GM18858 (cell line): ENCODE measurements around the gene KCTD21.
"Not testable (repeated sequence)": the region's sequence is repeated elsewhere in the genome, so short reads cannot be mapped to it uniquely, and the experiment has no call there.

ENCODE experiments used
- ATAC-seq: cut with Tn5 transposase; IDR thresholded peaks from one replicate; pipeline ENCODE4 v1.9.1; 2021; ENCODE audit not compliant: unreplicated experiment

Gene KCTD21, protein sequence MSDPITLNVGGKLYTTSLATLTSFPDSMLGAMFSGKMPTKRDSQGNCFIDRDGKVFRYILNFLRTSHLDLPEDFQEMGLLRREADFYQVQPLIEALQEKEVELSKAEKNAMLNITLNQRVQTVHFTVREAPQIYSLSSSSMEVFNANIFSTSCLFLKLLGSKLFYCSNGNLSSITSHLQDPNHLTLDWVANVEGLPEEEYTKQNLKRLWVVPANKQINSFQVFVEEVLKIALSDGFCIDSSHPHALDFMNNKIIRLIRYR

DNA sequence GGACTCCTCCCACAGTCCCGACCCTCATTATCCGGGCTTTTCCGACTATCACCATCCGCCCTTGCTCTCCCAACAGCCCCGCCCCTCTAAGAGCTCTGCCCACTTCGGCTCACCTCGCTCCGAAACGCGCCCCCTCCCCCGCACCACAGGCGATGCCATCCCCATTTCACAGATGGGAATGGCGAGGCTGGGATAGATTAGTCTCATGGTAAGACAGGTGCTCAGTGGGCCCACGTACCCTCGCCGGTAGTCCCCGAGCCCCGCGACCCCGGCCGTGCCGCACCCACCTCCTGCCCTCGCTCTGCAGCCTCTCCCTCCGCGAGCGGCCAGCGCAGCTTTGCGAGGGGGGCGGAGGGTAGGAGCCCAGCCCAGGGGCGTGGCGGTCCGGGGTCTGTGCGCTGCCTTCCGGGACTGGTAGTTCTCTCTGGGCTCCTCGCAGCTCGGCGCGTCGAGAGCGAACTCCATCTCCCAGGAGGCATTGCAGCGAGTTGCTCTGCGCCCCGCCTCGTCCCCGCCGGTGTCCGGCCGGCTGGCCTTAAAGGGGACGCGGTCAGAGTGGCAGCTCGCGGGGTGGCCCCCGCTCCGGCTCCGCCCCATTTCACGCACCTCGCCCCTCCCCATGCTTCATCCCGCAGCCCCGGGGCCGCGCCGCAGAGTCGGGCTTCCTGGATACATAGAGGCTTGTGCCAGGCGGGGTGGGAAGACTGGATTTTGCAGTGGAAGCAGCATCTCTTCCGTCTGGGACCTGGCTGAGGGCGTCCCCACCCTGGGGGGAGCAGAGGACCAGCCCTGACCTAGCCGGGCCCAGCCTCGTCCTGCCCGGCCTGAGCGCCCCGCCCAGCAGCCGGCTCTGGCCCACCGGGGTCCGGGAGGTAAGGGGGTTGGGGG, at the start of gene KCTD21, which contains the start of gene USP35:
Gene KCTD21 (minus strand): TSS at position 341 of the 888 bp plus-strand sequence. CDS start 14,072 bp downstream, outside the sequence.
Gene USP35 (plus strand): TSS at position 634 of the 888 bp plus-strand sequence. CDS start 7,327 bp downstream, outside the sequence.
- peak; percentile 95 for ATAC-seq

DNA sequence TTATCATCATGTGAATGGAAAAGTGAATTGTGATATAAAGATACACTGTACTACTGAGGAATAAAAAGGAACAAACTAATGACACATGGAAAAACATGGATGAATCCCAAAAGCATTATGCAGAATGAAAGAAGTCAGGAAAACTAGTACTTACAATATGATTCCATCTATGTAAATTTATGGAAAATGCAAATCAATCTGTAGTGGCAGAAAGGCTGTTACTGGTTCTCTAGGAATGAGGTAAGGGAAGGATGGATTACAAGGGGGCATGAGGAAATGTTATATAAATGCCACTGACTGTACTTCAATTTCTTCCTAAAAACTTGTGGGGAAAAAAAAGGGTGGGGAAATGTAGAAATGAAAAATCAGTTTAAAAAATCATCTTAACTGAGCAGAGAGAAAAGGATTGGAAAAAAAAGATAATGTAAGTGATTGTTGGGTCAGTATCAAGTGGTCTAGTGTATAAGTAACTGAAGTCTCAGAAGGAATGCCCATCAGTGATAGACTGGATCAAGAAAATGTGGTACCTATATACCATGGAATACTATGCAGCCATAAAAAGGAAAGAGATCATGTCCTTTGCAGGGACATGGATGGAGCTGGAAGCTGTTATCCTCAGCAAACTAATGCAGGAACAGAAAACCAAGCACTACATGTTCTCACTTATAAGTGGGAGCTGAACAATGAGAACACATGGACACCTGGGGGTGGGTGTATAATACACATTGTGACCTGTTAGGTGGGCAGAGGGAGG, 49.0 kb upstream of the KCTD21 start:
- ATAC-seq: no peak

DNA sequence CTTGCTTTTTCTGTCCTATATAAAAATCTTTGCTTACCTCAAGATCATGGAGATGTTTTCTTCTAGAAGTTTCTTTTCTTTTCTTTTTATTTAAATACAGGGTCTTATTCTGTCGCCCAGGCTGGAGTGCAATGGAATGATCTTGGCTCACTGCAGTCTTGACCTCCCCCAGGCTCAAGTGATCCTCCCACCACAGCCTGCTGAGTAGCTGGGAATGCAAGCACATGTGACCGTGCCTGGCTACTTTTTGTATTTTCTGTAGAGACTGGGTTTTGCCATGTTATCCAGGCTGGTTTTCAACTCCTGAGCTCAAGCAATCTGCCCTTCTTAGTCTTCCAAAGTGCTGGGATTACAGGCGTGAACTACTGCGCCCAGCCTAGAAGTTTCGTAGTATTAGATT, 45.6 kb upstream of the KCTD21 start:
- no peak for ATAC-seq

DNA sequence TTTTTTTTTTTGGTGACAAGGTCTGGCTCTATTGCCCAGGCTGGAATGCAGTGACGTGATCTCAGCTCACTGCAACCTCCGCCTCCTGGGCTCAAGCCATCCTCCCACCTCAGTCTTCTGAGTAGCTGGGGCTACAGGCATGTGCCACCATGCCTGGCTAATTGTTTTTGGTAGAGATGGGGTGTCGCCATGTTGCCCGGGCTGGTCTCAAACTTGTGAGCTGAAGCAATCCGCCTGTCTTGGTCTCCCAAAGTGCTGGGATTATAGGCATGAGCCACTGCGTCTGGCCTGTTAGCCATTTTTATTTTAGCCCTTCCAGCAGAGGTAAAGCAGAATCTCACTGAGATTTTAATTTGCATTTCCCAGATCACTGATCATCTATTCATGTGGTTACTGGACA, 44.6 kb upstream of the KCTD21 start:
- ATAC-seq: not testable (repeated sequence)

DNA sequence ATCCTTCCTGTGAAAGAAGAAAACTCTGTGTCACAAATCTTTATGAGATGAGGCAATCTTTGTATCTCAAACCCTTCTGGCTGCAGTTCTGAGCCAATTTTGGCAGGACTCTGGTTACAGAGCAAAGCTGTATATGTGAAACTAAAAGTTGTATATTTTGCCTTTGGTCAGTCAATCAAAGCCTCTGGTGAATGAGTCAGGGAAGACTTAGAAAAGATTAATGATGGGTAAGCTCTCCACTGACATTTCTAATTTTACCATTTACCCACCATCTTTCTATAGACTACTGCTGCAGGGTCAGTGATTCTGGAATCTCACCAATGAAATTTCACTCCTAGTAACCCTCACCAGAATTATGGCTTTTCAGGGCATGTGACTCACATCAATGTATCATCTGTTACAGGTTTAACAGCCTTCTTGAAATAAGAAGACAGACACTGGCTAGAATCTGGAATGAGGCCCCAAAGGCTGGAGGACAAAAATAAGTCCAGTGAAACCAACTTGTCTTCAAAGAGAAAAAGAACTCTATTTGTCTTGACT, 43.6 kb upstream of the KCTD21 start:
- ATAC-seq: no peak

DNA sequence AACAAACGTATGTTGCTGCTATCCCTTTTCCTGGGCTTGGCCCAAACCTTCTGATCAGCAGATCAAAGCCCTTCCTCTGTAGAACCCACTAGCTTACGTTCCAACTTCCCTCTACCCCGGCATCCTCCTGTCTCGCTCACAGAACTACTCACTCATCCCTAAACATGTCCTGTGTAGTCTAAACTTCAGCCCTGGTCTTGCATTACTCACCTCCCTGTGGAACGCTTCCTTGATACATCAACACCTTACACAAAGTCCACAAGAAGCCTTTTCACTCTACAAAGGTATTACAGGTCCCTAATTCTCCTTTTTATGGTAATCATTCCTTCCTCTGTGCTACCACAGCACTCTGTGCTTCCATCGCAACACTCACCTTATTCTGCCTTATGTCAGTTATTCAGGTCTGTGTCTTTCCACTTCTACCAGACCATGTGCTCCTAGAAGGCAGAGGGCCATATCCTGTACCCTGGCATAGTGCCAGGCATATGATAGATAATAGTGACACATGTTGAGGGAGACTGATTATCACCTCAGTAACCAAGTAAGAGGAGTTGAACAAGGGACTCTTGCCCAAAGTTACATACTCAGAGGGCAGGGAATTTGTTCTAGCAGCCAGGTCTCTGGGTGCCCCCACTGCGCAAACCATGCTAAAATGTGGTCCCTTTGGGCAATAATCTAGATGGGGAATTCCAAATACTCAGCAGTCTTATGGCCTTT, 41.9 kb upstream of the KCTD21 start:
- no peak for ATAC-seq

DNA sequence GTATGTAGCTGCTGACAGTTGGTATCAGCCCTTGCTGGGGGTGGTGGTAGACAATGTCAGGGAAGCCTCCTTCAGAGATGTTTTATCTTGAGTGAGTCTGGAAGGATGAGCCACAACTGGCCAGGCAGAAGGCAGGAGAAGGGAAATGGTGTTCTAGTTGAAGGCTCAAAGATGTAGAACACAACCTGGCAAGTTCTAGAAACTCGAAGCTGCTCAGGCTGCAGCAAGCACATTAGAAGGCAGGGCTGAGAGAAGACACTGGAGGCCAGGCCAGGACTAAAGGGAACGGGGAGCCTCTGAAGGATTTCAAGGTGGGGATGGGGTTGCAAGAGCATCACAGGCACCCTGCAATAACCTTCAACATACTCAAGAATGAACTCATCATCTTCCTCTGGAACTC, 40.7 kb upstream of the KCTD21 start:
- ATAC-seq: no peak

DNA sequence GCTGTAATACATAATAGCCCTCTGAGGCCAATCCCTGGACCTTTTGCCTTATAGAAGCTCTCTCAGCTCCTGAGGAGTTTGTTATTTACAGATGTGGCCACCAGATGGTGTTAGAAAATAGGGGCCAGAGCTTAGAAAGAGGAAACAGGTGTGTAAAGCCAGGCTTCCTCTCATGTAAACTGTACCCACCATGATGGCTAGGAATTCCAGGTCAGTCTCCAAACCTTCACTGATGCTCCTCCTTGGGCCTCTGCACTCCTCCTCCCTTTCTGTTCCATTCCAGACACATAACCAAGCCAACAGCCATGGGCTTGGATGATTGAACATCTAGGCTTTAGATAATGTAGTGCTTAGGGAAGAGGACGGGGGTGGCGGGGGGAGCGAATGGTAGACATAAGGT, 40.0 kb upstream of the KCTD21 start:
- ATAC-seq: peak; percentile 43

DNA sequence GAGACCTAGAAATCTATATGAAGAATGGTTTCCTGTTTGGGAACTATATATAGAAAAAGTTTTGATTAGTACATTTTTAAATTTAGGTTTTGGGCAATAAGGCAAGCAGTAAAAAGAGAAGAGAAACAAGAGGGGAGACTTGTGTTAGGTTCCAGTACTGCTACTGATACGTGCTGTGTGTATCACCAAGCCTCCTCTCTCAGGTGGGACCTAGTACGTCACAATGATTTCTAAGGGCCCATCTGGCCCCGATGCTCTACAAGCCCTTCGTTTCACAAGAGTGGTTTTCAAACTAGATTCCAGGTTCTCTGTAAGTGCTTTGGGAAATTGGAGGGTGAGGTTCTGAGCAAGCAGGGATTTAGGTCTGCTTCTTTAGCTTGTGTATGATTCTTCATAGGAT, 39.5 kb upstream of the KCTD21 start:
- no peak for ATAC-seq

DNA sequence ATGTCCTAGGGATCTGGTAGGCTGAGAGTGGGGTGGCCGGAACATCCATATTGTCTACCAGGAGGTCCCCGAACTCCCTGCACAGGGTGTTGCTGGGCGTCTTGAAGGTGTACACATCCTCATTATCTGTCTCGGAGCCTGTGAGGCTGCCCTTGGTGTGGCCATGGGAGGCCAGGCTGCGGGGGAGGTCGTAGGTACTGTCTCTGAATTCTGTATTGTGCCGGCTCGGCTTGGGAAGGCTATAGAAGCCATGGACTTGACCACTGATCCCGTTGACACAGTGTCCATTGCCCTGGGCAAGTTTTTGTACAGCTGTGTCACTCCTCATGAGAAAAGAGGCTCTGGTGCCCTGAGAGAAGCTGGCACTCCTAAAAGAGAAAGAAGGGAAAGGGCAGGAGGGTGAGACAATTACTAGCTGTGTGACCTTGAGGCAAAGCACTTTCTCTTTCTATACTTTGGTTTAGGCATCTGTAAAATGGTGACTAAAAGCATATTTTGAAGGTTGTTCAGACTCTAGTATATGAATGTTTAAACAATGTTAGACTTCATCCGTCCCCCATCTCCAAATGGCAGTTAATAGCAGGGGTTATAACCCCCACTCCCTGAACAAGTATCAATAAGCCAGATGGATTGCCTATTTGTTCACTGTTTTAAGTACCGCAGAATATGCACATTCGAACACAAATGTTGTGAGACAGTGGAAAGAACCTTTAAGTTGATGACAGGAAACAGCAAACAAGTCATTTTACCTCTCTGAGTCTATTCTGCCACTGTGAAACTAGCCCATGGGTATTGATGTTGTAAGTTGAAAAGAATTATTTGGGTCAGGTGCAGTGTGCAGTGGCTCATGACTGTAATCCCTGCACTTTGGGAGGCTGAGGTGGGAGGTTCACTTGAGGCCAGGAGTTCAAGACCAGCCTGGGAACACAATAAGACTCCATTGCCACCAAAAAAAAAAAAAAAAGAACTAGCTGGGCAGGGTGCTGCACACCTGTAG, 38.6 kb upstream of the KCTD21 start:
- no peak for ATAC-seq

DNA sequence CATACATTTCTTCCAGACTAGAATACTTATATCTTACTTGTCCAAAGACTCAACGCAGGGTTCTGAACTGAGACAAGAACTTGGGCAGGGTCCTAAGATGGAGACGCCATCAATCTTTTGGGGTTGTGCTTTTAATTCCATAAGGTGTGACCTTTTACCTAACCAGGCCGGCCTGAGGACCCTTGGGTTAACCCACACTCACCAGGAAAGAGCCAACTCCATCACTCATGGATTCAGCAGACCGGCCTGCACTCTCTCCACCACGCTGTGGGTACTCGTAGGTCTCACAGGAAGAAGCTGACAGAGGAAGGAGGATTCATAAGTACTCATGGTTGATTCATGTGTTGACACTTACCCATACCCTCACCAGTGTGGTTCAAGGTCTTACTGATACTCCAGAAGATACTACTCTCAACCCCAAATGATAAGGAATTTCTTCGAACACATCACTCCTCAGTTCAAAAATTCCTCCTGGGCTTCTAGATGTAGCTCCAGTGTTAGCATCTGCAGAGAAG, 36.5 kb upstream of the KCTD21 start:
- ATAC-seq: no peak

DNA sequence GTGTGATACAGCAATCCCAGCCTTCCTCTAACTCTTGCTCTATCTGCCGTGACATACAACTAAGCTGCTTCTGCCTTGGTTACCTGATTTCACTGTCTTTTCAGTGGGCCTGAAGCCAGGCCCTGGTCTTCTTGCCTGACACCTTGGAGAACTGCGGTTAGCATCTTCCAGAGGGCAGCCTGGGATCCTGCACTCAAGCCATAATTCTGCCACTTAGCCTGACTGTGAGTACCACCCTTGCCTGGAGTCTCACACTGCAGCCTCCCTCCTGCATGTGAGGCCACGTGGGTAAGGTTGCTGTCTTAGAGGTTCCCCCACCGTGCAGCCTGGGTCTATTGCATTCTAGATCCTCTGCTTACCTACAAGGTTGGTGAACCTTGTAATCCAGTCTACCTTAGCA, 36.1 kb upstream of the KCTD21 start:
- no peak for ATAC-seq

DNA sequence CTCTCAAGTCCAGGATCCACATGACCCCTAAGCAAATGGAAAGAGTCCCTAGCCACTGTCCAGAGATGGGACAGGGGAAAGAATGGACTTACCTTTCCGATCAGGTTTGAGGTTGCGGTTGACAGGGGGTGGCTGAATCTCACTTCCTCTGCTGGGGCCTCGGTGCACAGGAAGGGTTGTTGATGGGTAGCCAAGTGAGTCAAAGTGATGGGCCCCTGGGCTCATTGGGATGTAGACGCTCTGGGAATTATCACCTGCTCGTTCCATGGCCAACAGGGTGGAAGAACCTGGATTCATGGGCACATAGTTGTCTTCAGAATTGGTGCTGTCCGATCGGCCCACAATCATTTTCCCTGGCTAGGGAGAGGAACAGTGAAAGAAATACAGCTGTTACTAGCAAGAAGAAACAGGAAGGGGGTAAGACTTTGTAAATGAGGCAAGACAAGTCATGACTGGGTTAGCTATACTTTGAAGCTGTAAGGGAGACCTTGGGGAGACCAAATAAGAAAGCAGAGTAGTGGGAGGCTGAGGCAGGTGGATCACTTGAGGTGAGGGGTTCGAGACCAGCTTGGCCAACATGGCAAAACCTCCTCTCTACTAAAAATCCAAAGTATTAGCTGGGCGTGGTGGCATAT, 35.0 kb upstream of the KCTD21 start:
- ATAC-seq: peak; percentile 49

DNA sequence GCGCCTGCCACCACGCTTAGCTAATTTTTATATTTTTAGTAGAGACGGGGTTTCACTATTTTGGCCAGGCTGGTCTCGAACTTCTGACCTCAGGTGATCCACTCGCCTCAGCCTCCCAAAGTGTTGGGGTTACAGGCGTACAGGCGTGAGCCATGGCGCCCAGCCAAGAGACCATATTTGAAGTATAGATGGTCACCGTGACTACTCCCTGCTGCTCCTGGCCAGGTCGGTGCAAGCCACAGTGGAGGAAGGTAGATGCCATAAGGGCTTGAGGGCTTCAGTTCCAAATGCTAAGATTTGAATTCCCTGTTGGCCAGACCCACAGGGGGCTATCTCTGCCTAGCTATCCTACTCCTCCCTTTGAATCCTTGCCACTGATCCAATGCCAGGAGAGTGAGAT, 34.3 kb upstream of the KCTD21 start:
- not testable (repeated sequence) for ATAC-seq

DNA sequence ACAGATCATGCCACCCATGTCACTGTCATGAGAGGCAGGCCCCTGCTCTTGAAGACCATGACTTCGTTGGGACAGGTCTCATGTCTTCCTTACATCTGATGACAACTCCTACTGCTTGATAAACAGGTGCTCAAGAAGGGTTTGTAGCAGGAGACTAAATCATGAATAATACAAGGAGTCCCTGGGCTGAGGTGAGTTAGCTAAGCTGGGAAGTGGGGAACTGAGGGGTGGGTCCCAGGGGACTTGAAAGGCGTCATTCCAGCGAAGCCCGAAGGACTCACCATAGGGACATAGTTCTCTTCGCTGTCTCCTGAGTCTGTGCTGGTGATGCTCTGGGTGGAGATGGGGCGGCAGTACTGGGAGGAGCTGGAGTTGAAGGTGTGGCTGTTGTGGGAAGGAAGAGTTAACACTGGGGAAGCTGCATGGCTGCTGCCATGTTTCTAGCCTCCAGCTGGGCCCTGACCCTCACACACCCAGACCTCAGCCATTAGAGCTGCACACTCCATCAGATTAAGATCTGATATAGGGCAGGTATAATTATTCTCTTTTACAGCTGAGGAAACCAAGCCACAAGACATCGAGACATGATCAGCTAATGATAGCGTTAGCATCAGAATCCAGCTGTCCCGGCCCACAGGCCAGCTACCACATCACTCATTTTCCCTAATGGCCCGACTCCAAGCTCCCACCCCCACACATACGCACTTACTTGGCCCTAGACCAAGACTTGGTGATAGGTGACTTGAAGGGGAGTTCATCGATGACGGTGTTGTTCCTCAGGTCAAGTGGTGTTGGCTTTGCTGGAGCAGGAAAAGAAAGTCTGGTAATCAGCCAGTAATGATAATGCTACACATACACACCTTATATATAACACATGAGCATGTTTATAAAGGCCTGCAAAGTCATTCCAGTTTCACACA, 33.2 kb upstream of the KCTD21 start:
- ATAC-seq: no peak

DNA sequence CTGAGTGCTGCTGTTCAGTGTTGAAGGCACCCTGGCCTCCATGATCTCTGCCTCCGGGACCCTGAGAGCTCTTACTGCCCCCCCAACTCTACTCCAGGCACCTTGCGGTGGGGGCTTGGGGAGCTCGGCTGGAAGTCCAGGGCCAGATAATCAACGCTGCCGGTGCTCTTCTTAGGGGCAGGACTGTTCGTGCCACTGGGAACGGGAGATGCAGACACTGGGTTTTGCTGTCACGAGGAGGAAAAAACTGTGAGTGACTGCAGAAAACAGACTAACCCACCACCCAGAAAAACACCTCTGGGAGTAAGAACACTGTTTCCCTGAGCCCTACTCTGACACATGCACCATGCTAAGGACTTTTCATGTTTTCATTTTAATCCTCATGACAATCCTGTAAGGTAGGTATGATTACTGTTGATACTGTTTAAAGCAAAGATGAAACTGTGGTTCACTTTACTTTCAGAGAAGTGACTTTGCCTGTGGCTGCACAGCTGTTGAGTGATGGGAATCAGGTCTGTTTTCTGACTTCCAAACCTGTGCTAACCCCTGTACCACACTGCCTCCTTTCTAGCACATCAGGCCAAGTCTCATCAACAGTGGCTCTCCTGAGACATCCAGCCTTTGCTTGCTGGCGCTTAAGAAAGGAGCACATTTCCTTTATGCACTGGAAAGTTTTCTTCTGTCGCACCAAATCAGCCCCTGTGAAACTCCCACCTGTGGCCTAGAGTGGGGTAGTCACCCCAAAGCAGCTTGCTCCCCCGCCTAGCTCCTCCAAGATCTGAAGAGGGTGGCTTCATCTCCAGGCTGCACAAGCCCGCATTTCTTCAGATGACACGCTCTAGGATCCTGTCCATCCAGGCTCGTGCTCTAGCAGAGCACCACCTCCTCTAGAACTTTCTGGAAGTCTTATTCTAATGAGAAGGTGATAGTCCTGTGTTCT, 32.1 kb upstream of the KCTD21 start:
- no peak for ATAC-seq
